ENCODE results near the gene RNF149. TPM values are rescaled to one million over a fixed set of nuclear protein-coding genes. Genes with fewer than 3 reads are reported as not detected.

Gene RNF149
- 55.9 and 59.0 TPM in 2 replicates for total RNA-seq

GRCh38 chr2:101308432-101309210, at the start of gene RNF149:
Gene RNF149, minus strand, starts transcription at chr2:101308701. Its CDS starts 113 bp downstream, at chr2:101308588.

GRCh38 chr2:101252408-101253012, 56.0 kb downstream of the RNF149 start, which contains the start of gene CNOT11:
Gene CNOT11, plus strand, starts transcription at chr2:101252886. Its CDS starts 79 bp downstream, at chr2:101252965.

Other genes with a start within 250 kb of the RNF149 start
- gene TBC1D8, start 157.3 kb downstream of the RNF149 start, total RNA-seq, result 27.8 and 30.9 TPM in 2 replicates
- 15.2 and 17.9 TPM in 2 replicates for gene CNOT11, start 55.8 kb downstream of the RNF149 start, total RNA-seq
- gene CREG2, start 78.8 kb upstream of the RNF149 start, total RNA-seq, result under 0.01 and 0.72 TPM in 2 replicates
- gene RFX8, start 166.4 kb upstream of the RNF149 start, total RNA-seq, result 0.28 and 0.81 TPM in 2 replicates